Hematopoietic multipotent progenitor cell treated with erythropoietin and hydrocortisone succinate and interleukin-3 and kit ligand, for 17 days (in vitro differentiated cells): ENCODE results near the gene AMHR2.
"Not testable (repeated sequence)": the region's sequence is repeated elsewhere in the genome, so short reads cannot be mapped to it uniquely, and the experiment has no call there.

ENCODE experiments used
- DNase-seq: peaks from one replicate; pipeline ENCODE4 v3.0.0-alpha.2; 2015; ENCODE audit warnings: low spot score

The AMHR2 gene

DNA sequence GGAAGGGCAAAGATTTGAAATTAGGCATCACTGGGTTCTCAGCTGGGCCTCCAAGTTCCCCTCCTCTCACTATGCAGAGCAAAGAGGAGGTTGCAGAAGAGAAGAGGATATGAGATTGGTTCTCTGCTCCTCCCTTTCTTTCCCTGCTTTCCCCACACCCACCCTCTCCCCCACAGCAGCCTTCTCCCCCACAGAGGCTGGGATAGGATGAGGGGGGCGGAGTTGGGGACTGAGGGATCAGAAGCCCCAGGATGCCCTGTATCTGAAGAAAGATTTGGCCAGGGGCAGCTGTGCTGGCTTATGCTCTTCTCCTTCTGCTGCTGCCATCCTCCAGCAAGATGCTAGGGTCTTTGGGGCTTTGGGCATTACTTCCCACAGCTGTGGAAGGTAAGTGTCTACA is at the start of gene AMHR2:
Gene AMHR2, plus strand, starts transcription at position 259 of the 400 bp plus-strand sequence. Its CDS starts 80 bp downstream, at position 339.
- DNase-seq: no peak

GRCh38 chr12:53374277-53374676 is 49.4 kb upstream of the AMHR2 start:
- DNase-seq: not testable (repeated sequence)

DNA sequence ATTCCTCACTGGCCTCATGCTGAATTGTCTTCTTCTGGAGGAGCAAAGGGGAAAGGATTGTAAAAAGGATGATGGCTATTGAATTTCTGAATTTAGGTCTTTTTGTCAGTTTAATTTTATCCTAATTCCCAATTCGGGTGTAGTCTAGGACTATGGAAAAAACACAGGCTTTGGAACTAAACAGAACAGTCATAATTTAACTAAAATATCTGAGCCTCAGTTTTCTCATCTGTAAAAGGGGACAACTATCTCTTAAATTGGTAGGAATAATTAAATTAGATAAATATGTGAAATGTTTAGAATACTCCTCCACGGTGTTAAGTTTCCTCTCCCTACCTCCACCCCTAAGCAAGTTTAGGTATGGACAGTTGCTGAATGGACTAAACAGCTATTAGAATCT is 46.9 kb upstream of the AMHR2 start:
- no peak for DNase-seq

GRCh38 chr12:53378222-53378621 is 45.4 kb upstream of the AMHR2 start:
- no peak for DNase-seq

DNA sequence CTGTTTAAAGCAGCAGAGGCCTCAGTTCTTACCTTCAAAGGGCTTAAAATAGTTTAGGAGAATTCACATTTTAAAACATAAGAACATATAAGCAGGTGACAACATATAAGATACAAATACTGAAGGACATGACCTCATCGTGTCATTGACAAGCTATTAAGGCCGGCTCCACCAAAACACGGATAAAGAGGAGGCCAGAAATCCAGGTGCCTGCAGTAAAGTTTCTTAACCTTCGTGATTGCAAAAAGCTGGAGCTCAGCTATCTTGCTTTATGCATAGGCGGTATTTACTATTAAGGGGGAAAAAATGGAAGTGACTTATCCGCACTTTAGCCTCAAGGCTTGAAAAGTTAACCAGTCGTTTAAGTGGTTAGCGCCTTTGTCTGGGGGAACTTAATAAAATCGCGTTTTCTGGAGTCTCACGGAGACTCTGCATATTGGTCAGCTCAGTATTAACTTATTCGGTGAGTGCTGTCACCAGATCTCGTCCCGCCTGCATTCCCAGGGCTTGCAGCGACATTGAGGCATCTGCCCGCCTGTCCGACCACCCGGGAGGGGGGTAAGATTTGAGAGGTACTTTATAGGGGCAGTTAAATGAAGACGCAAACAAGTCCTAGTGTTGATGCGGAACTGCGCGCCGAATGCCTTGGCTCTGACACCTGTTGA is 44.8 kb upstream of the AMHR2 start:
- DNase-seq: peak; percentile 26

DNA sequence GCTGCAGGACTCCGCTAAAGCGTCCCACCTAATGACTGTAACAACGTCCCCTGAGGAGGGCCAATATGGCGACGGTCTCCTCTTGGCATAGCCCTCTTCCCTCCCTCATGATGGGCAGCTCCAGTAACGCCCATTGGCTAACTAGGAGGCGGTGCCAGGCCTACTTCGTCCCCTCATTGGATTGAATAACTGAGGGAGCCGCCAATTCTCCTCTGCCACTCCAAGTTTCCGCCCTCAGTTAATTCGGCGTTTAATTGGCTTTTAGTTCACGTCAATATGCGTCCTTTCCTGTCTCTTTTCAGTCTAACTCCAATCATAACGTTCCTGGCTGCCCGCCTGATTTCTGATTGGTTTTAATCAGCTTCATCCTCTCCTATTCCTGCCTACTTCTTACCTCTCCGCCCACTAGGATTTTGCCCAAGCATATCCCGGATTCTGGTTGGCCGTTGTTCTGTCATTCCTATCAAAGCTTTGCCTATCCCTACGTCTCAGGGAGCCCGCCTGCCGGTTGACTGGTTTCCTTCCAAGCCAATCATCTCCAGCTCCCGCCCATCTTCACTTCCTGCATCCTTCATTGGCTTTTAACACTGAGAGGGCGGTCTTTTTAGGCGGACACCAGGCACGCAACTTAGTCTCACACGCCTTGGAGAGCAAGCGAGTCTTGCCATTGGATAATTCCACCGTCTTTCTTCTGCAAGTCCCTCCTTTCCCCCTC is 44.1 kb upstream of the AMHR2 start:
- DNase-seq: peak; percentile 100

- DNase-seq: peak; percentile 87
These were observed 43.4 kb upstream of the AMHR2 start, which contains the start of gene SP1 for GRCh38 chr12:53380104-53380793. Gene SP1, plus strand, starts transcription at chr12:53380176. Its CDS starts 116 bp downstream, at chr12:53380292.

GRCh38 chr12:53380794-53381730 is 42.6 kb upstream of the AMHR2 start:
- DNase-seq: no peak

- DNase-seq: peak; percentile 85
These were observed 41.7 kb upstream of the AMHR2 start for GRCh38 chr12:53381731-53382630.

DNA sequence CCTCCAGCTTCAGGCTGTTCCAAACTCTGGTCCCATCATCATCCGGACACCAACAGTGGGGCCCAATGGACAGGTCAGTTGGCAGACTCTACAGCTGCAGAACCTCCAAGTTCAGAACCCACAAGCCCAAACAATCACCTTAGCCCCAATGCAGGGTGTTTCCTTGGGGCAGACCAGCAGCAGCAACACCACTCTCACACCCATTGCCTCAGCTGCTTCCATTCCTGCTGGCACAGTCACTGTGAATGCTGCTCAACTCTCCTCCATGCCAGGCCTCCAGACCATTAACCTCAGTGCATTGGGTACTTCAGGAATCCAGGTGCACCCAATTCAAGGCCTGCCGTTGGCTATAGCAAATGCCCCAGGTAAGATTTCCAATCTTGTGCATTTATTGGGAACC is 40.4 kb upstream of the AMHR2 start:
- no peak for DNase-seq

DNA sequence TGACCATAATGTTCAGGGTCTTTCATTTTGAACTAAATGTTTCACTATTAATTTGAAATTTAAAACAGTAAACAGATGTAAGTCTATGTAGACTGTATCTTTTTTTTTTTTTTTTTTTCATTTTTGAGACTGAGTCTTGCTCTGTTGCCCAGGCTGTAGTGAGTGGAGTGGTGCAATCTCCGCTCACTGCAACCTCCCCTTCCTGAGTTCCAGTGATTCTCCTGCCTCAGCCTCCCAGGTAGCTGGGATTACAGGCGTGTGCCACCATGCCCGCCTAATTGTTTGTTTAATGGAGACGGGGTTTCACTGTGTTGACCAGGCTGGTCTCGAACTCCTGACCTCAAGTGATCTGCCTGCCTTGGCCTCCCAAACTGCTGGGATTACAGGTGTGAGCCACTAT is 37.3 kb upstream of the AMHR2 start:
- not testable (repeated sequence) for DNase-seq

DNA sequence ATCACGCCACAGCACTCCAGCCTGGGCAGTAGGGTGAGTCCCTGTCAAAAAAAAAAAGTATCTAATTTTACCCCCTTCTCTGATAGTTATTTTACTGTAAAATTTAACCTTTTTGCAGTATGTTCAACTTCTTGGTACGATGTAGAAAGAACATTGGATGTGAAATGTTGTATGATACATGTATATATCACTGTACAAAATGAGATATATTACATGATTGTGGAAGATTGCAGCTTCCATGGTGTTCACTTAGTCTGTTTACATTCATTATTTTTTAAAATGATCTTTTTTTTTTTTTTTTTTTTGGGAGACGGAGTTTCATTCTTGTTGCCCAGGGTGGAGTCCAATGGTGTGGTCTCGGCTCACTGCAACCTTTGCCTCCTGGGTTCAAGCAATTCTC is 34.7 kb upstream of the AMHR2 start:
- no peak for DNase-seq

- no peak for DNase-seq
These were observed 34.0 kb upstream of the AMHR2 start for GRCh38 chr12:53389702-53390101.

GRCh38 chr12:53391724-53392123 is 31.9 kb upstream of the AMHR2 start:
- no peak for DNase-seq

- no peak for DNase-seq
These were observed 23.8 kb upstream of the AMHR2 start for GRCh38 chr12:53399896-53400295.

- DNase-seq: not testable (repeated sequence)
These were observed 21.3 kb upstream of the AMHR2 start for GRCh38 chr12:53402351-53402750.

GRCh38 chr12:53402871-53403270 is 20.8 kb upstream of the AMHR2 start:
- no peak for DNase-seq

- no peak for DNase-seq
These were observed 12.7 kb upstream of the AMHR2 start for GRCh38 chr12:53410951-53411350.

DNA sequence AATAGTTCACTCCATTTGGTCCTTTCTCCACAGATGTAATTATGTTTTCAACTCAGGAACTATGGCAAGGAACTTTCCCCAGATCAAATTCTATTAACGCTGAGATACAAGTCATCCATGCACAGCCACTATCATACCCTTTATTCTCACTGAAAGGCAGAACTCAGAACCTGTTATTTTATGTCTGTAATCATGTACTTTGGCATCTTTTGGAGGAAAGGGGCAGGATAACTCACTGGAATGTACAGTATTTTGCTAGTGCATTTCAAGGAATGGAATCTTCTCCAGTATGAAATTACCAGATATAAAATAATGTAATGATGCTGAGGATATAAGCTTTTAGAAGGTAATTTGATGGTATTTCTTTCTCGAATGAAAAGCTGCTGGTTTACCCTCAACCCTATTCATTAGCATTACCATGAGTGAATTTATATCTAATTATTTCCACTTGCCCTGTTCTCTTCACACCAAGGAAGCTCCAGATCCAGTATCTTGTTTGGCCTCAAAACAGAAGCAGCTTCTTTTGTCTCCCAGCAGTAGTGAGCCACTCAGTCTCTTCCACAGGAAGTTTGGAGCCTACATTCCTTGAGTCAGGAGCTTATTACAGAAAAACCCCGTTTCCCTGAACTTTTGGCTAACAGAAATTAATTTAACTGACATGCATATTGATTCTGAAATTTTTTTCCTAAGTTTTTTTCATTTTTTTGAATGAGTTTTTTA is 10.0 kb upstream of the AMHR2 start:
- no peak for DNase-seq

DNA sequence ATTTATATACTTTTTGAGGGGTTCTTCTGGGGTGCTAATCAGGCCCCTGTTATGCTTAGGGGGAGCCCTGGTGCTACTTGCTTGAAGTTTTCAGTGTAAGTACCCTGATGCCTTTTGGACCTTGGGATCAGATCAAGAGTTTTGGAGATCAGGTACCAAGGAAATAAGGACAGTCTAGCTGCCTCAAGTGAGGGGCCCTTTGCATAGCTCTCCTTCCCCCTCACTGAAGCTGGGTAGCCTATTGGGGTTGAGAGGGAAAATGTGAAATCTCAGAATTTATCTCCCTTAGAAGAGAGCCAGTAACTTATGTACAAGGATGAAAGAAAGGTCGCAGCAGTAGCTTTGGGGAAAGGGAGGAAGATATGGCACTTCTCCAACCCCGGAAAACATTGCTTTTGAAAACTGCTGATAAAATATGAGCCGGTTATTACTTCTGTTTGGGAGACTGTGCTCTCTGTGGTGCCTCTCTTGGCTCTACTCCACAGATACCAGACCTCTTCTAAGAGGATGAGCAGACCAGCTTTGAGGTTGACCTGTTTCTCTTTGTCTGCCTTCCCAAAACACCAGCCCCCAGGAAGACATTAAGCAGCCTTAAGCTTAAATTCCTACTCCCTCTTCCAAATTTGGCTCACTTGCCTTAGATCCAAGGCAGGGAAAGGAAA is 8.8 kb upstream of the AMHR2 start:
- DNase-seq: no peak
